Transverse colon (tissue), 4 donors: ENCODE measurements around the gene FAM131C.

Source experiments
- CTCF ChIP-seq, 5 experiments: fragments of 200-600 bp in 3 of 5; fragments of 450-650 bp in 2 of 5; sonication (generic) in 3 of 5; IDR thresholded peaks; 1 replicate in 2 of 5; 2 replicates in 3 of 5; pipeline ENCODE4 v1.5.1; 2016 to 2017; ENCODE audit warnings: antibody characterized with exemption in 5 of 5, inconsistent platforms in 3 of 5, mild to moderate bottlenecking in 2 of 5, moderate library complexity in 1 of 5
- POLR2A ChIP-seq: fragments of 450-650 bp; IDR thresholded peaks from one replicate; pipeline ENCODE4 v1.6.1; 2016; ENCODE audit warnings: antibody characterized with exemption, mild to moderate bottlenecking, moderate library complexity
- POLR2AphosphoS5 ChIP-seq, 3 donors: sonication (generic); formaldehyde crosslinking; IDR thresholded peaks; one replicate each; pipeline ENCODE4 v1.6.1; 2016; ENCODE audit warnings: antibody characterized with exemption in 3 of 3

- TF ChIP-seq POLR2A = no peak
- no peak for TF ChIP-seq POLR2AphosphoS5 (IDR thresholded peaks at IDR 0.05)
- no peak for TF ChIP-seq CTCF (IDR thresholded peaks at IDR 0.05)
These were observed 58.0 kb downstream of the FAM131C start for GRCh38 chr1:16015491-16015890.
